Measurements from ENCODE around the gene NBAS.
"Not testable (repeated sequence)": the region's sequence is repeated elsewhere in the genome, so short reads cannot be mapped to it uniquely, and the experiment has no call there.

The NBAS gene

DNA sequence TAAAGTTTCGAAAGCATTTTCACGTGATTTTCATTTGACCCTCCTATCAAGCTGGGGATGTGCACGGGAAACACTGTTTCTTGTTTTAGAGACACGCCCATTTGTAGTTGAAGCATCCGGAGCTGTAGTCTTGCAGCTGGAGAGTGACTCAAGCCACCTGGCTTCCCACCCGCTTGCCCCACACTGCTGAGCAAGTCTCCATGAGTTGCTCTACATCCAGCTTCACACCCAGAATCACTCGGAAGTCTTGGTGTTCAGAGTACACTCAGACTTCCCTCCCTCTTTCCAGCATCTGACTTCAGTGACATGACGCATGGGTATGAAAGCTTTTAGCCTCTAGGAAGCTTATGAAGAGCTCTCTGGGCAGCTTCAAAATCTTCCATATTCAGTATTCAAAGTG is 262.4 kb downstream of the NBAS start:
- no peak for DNase-seq

DNA sequence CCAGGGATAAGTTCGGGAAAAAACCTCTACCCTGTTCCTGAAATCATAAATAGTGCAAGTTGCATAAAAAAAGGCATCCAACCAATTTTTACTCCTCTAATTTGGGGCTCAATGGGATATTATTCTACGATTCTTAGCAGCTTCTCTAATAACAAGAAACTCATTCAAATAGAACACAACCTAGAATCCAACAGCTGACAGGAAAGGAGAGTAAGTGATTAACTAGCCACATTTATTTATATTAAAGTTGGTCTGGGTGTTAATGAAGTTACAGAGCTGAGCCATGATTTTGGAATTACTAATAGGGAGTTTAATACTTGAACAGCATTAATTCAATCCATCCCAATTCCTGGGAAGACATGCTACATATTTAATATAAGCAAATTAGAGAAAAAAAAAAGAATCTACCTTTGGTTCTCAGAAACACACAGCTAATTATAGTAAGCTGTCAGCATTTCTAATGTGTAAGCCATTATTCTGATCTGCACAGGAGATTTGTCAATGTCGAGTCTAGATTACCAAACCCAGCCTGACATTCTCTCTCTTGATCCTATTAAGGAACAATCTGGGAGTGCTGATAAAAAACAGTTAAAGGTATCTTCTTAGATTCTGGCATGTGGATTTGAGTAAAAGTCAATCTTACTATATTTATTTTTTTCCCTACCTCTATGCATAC is 267.7 kb downstream of the NBAS start:
- no peak for DNase-seq

DNA sequence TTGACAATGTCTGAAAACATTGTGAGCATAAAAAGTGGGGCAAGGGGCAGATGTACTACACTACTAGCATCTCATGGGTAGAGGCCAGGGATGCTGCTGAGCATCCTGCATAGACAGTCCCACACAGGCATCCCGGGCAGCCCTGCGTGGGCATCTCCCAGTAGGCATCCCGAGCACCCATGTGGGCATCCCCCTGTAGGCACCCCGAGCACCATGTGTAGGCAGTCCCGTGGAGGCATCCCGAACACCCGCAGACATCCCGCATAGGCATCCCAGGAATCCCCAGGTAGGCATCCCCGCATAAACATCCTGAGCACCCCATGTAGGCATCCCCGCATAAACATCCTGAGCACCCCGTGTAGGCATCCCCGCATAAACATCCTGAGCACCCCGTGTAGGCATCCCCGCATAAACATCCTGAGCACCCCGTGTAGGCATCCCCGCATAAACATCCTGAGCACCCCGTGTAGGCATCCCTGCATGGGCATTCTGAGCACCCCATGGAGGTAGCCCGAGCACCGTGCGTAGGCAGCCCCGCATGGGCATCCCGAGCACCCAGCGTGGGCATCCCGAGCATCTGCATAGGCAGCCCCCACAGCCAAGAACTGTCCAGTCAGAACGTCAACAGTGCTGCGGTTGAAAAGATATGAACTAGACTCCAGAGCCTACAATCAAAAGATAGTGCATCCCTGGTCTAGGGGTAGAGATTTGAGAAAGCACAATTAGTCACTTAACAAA is 273.5 kb downstream of the NBAS start:
- no peak for DNase-seq

DNA sequence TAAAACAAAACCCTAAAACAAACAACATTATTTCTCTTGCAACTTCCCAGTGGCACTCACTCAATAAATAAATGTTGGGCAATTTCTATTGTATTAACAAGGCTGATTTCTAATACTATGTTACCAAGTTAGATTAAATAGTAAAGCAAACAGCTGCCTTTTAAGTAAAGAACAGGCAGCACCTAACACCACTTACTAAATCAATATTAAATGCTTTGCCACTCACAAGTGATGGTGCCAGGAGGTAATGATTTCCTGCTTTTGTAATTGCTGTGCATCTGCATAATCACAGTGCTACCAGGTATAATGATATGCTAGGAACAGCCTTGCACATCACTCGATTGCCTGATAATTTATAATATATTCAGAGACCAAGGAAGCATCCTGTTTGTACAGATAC is 276.5 kb downstream of the NBAS start:
- DNase-seq = peak; percentile 32

DNA sequence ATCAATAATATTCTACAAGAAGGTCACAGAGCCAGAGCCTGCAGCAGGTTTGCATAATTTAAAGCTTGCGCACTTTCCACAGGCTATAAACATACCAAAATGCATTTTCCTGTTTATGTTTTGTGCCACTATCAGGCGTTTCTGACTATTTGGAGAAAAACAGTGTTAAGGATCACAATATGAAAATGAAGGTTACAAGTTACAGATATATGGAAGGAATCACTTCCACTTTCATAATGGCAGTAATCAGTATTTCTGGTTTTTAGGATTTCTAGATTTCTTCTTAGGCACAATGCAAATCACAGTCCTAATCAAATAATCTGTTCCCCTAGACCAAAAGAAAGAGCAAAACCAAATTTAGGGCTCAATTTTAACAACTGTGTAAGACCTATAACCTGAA is 279.5 kb downstream of the NBAS start:
- DNase-seq = no peak

DNA sequence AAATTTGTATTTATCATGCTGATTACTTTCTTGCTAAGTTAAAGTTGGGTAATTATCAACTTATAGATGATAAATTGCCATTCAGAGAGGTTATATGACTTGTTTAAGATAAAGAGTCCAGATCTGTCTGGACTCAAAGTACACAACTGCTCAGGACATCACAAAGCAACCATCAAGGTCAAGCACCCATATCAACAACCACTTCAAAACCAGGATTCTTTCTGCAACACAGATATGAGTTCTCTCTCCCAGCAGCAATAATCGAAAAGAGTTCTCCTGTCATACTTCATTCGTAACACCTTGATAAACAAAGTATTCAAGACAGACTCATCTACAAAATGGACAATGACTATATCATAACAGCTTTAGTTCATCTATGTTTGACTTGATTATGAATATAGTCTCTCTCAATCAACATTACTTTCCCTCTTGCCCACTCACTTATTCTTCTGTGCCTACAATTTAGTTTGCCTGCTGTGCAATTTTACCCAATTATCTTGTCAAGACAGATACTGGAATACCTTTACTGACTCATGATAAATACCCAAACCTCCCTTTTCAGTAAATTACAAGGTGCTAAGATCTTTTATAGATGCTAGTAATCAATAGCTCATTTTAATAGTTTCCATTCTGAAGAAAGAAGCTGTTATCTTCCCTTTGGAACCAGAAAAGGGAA is 281.8 kb downstream of the NBAS start:
- no peak for DNase-seq

DNA sequence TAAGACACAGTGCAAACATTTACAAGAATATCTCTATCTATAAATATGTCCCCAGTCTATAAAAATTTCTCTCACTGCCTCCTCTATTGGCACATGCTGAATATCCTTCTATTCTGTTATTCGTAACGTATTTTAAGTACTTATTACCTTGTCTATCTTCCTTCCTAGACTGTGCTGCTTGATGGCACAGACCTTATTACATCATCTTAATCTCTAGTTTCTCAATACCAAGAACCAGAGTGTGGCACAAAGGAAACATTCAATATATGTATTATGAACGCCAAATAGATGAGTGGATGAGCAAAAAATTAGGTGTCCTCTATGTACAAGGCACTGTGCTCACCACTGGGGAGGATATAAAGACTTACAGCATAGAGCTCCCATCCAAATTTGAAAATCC is 282.8 kb downstream of the NBAS start:
- DNase-seq = no peak

DNA sequence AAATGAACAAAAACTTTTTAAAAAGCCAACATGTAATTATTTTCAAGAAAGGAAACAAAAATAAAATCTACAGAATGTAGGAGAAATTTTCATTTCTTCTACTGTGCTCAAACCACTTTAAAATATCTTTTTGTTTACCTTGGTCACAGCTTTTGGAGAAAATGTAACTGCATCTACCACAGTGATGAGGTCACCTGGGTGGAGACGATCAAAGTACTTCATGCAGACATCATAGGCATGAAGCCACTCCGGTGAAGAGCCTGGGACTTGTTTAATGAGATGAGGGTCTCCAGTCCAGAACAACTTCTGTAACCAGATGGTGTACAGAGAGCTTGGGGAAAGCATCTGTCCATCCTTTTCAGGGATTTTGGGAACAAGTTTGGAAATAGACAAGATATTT is 285.8 kb downstream of the NBAS start:
- DNase-seq = no peak

DNA sequence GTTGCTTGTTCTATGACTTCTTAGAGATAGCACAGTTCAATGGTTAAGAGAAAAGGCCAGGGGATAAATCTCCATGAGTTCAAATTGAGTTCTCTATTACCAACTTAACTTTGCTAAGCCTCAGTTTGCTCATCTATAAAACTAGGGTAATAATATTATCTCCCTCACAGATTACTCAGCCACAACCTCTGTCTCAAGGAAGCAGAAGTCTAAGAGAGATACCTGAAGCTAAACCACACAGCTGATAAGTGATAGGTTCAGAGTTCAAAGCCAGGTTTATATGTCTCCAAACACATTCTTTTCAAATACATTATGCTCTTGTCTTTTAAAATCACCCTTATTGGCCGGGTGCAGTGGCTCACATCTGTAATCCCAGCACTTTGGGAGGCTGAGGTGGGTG is 287.7 kb downstream of the NBAS start:
- DNase-seq = no peak

DNA sequence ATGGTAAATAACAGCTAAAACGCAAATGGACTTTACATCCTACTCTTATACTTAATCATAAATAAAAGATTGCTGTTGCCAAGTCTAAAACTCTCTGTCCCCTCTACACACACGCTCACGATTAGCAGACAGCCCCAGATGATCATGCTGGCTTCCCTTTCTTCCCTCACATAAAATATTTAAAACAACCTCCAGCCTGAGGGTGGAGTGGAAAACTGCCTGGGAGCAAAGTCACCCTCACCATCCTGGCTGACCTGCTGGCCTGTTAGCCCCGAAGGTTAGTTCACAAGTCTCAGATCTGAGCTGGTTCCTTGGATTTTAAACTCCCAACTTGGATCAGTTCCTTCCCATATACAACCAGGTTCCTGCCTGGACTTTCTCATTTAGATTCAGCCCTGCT is 288.2 kb downstream of the NBAS start:
- DNase-seq = no peak

DNA sequence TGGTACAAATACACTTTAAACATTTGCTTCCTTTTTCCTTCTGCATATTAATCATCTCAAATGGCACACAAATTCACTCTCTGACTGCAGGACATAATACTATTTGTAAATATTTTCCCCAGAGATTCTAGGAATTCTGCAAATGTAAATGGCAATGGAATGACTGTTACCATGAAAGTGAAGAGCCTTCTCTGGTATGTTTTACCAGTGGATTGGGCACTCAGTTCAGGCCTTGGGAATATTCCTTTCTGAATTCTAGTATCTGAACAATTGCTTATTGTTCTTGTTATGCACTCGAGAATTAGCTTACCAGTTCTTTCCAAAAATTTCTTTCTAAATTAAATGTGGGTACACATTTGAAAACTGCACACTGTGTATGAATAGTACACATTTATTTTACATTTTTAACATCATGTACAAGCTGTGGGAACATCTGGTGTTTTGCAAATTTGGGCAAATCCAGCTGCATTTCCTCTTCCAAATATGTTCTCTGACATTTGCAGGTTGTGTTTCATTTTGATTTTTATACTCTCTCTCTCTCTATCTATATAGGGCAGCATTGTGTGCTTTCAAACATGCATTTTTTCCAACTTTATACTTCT is 289.1 kb downstream of the NBAS start:
- DNase-seq = no peak

DNA sequence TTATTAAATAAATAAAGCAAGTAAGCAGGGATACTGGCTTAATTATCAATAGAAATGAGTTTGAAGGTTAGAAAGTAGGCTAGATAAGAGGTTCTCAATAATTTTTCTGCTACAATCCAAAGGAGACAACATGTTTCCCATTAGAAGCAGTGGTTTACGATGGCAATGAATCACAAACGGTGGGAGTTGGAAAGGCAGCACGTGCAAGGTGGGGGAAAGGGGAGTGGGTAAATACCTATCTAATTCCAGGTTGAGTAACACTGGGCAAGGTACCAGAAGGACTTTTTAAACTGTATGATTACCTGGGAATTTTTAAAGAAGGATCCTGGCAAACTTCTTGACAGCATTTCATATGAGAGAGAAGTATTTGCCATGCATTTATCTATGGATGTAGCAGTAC is 289.9 kb downstream of the NBAS start:
- no peak for DNase-seq

DNA sequence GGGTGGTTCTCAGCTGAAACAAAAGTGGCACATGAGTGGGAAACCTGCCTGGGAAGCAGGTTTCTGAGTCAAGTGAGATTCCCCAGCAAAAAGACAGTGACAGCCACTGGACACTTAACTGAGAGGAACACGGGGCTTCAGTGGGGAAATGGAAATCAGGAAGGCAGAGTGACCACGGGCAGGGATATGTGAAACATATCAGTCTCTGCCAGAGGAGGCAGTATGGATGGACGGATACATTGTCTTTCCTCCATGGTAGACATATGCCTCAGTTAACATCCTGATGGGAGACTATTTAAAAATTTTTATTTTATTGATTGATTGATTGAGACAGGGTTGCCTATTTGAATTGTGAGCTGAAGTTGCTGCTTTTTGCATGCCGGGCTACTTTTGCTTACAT is 292.1 kb downstream of the NBAS start:
- DNase-seq = no peak

DNA sequence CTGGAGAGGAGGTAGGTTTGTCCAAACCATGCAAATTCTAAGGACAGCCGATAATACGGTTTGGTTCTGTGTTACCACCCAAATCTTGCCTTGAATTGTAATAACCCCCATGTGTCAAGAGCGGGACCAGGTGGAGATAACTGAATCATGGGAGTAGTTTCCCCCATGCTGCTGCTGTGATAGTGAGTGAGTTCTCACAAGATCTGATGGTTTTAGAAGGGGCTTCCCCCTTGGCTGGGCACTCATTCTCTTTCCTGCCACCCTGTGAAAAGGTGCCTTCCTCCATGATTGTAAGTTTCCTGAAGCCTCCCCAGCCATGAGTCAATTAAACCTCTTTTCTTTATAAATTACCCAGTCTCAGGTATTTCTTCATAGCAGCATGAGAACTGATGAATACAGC is 295.2 kb downstream of the NBAS start:
- DNase-seq = no peak

DNA sequence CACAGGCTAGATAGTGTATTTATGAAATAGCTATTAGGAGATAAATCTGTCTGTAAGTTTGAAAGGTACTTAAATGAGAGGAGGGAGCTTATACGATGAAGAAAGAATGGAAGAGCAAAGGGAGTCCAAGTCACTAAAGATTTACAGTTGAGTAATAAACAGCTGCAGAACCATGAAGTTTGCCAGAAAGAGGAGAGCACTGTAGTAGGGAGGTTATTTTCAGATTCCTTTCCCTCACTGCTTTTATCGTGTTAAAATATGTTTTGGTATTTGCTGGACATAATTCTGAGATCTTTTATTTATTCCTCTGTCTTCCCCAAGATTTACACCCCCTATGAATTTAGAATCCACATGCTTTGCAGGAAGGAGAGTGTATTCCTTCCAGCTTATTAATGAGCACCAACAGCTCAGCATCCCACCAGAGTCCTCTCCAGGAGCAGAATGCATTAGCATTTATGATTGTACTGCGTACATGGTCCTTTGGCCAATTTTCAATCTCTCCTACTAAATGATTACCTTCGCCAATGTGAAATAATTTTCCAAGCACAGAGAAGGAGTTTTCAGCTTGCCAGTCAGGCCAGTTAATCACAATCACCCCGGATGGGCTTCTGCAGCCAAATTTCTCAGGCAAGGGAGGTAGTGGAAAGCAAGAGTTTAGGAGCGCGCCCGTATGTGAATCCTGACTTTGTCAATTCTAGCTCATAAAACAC is 297.0 kb downstream of the NBAS start:
- DNase-seq = no peak

DNA sequence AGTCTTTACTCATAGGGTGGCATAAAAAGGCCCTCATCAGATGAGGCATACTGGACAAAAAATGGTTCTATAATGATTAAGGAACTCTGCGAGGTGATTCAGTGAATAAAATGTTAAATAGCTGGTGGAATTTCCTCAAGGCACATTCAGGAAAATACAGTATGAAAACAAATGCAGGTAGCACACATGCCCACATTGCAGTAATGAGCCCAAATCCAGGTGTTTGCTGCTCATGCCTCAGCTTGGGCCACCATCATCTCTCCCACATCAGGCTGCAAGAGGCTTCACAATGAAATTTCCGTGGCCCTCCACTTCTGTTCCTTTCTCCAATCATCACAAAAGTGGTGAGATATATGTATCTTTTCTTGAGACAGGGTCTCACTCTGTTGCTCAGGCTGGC is 298.3 kb downstream of the NBAS start:
- no peak for DNase-seq

DNA sequence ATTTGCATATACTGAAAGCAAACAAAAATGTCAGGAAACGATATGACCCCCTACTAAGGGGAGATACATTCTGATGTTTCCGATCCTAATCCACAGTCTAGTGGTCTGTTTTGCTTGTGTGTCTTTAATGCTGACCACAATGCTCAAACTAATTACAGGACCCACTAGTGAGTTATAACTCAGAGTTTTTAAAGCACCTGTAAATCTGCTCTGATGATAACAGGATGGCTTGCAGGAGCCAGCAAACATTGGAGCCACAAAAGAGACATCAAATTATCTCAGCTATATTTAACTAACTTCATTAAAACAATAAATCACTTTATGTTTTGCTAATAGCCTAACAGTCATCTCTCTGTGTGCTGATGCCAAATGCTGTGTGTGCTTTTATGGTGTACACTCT is 300.3 kb downstream of the NBAS start:
- no peak for DNase-seq

DNA sequence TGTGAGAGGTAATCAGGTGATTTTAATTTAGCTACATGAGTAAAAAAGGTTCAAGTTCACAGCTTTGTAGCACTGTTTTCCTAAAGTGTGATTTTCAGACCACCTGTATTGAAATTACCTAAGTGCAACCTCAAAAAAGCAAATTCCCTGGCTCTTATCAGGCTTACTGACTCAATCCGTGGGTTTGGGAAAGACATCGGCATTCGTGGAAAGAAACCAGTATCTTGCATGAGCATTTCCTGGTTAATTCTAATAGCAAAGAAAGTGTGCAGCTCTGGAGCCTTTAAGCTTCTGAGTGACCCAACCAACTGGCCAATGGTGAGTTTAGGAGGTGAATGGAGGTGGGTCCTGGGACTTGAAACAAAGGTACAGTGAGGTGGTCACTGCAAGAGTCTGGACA is 300.9 kb downstream of the NBAS start:
- no peak for DNase-seq

DNA sequence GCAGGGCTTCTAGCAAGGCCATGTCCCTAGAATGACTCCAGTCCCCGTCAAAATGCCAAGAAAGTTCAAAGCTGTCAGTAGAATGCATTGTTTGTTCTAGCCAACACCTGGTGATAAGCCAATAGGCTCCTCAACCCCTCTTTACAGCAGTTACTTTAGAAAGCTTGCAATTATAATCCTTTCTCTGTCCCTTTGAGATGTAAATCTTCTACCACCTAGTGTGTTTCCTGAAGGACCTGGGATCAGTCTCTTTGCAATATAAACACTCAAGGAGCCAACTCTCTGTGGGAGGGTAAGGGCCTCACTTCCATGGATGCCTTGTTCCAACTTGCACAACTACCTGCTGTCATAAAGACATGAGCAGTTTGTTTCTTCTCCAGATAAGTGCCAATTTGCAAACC is 301.8 kb downstream of the NBAS start:
- no peak for DNase-seq

DNA sequence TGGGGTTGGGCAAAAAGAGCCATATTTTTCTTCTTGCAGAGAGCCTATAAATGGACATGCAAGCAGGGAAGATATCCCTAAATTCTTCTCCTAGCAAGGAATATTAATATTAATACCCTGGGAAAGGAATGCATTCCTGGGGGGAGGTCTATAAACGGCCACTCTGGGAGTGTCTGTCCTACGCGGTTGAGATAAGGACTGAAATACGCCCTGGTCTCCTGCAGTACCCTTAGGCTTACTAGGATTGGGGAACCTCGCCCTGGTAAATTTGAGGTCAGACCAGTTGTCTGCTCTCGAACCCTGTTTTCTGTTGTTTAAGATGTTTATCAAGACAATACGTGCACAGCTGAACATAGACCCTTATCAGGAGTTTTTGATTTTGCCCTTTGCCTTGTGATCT is 302.7 kb downstream of the NBAS start:
- not testable (repeated sequence) for DNase-seq

DNA sequence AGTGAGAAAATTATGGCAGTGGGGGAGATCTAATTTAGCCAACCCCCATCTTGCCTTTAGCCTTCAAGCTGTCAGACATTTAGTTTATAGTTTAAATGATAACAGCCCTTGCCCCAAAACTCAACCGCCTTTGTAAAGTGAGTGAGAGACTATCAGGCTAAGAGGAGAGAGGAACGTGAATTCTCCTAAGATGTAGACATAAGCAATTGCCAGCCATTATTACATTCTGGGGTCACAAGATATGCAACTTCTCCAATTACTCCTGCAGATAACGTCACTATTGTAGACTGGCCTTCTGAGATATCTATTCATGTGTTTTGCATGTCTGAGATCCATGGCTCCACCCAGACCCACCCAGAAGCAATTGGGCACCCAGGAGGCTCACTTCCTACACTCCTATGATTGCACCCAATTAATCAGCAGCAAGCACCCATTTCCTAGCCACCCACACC is 307.3 kb downstream of the NBAS start:
- no peak for DNase-seq

DNA sequence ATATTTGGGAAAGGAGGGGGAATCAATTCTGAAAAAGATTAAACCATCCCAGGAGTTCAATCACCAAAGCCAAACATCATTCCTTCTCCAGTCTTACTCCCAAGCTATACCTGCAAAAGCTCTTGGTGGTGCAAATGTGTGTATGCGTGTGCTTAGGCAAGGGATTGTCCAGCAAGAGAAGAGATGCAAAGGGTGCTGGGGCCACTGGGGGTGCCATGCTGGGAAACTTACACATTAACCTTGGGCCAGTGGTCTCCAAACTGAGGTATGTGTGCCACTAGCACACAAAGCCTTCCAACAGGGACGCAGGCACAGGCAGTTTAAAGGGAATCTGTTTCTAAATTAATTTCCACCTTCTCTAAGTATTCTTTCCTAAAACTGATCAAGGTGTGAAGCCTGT is 307.9 kb downstream of the NBAS start:
- DNase-seq = no peak

DNA sequence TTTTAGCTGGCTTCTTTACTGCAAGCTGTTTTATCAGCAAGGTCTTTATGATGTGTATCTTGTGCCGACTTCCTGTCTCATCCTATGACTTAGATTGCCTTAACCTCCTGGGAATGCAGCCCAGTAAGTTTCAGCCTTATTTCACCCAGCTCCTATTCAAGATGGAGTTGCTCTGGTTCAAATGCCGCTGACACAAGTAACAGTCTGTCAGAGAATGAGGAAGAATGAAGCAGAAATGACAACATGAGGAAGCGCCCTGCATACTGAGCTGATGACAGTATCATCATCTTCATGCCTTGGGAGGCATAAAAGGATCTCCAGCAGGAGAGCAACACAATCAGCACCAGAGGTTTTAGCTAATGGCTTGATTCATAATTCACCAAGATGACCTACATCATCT is 309.4 kb downstream of the NBAS start:
- no peak for DNase-seq
